NAMALWA (cell line): ENCODE data around the gene HAUS8.
"Not testable (repeated sequence)": the region's sequence is repeated elsewhere in the genome, so short reads cannot be mapped to it uniquely, and the experiment has no call there.

Experiments used
- DNase-seq: peaks from one replicate; pipeline ENCODE4 v3.0.0-alpha.2; 2015; ENCODE audit warnings: low spot score

The HAUS8 gene

GRCh38 chr19:17035842-17036424 lies 39.3 kb downstream of the HAUS8 start:
- peak; percentile 22 for DNase-seq

- DNase-seq = no peak
Measured at GRCh38 chr19:17031741-17032140, 43.5 kb downstream of the HAUS8 start.

GRCh38 chr19:17027535-17027975 lies 47.7 kb downstream of the HAUS8 start:
- DNase-seq = no peak

- DNase-seq = no peak
Measured at GRCh38 chr19:17026706-17027534, 48.3 kb downstream of the HAUS8 start, which contains the start of gene CPAMD8. TSS of gene CPAMD8 (minus strand) at chr19:17026810. CDS start at chr19:17026642, 168 bp downstream.

GRCh38 chr19:17025991-17026658 lies 49.1 kb downstream of the HAUS8 start:
- DNase-seq = no peak

- no peak for DNase-seq
Measured at GRCh38 chr19:17025361-17025760, 49.9 kb downstream of the HAUS8 start.

GRCh38 chr19:17024941-17025340 lies 50.3 kb downstream of the HAUS8 start:
- not testable (repeated sequence) for DNase-seq

GRCh38 chr19:17023805-17024204 lies 51.4 kb downstream of the HAUS8 start:
- DNase-seq = no peak

- no peak for DNase-seq
Measured at GRCh38 chr19:17022738-17023137, 52.5 kb downstream of the HAUS8 start.

- DNase-seq = no peak
Measured at GRCh38 chr19:17021793-17022590, 53.3 kb downstream of the HAUS8 start.

GRCh38 chr19:17021328-17021727 lies 53.9 kb downstream of the HAUS8 start:
- no peak for DNase-seq

GRCh38 chr19:17020823-17021222 lies 54.4 kb downstream of the HAUS8 start:
- DNase-seq = peak; percentile 95

- no peak for DNase-seq
Measured at GRCh38 chr19:17020385-17020784, 54.9 kb downstream of the HAUS8 start.

GRCh38 chr19:17014212-17014861 lies 60.9 kb downstream of the HAUS8 start:
- not testable (repeated sequence) for DNase-seq

- DNase-seq = no peak
Measured at GRCh38 chr19:17011485-17011884, 63.8 kb downstream of the HAUS8 start.

- DNase-seq = no peak
Measured at GRCh38 chr19:17006579-17006978, 68.7 kb downstream of the HAUS8 start.

- DNase-seq = peak; percentile 26
Measured at GRCh38 chr19:17005000-17005399, 70.3 kb downstream of the HAUS8 start.

GRCh38 chr19:17004386-17004785 lies 70.9 kb downstream of the HAUS8 start:
- no peak for DNase-seq

- no peak for DNase-seq
Measured at GRCh38 chr19:17002455-17002854, 72.8 kb downstream of the HAUS8 start.

- no peak for DNase-seq
Measured at GRCh38 chr19:17001603-17002183, 73.6 kb downstream of the HAUS8 start.
